Measurements from ENCODE around the gene NECAP2. TPM values are rescaled to one million over a fixed set of nuclear protein-coding genes. Genes with fewer than 3 reads are reported as not detected.
"Not testable (repeated sequence)": the region's sequence is repeated elsewhere in the genome, so short reads cannot be mapped to it uniquely, and the experiment has no call there.

Gene NECAP2
- total and polyA plus RNA-seq, 9 donors = 36.2 to 60.4 (median 51.9) TPM

- not testable (repeated sequence) for H3K36me3 ChIP-seq; H3K9me3 ChIP-seq; DNase-seq; H3K4me3 ChIP-seq; H3K27ac ChIP-seq; H3K4me1 ChIP-seq (ENCODE audit: insufficient read depth); H3K27me3 ChIP-seq
- WGBS, 3 donors = 65 to 78% (median 77%) methylated on average over 5 of the region's 5 CpGs
- intact Hi-C loops (cut with DNase I) = loop anchor here in 1 of 4 donors (10.0 kb wide), 1 partner anchor 53 kb away; the partner anchor contains the start of gene NECAP2
Observed at GRCh38 chr1:16497474-16497904, 57.0 kb downstream of the NECAP2 start.

DNA sequence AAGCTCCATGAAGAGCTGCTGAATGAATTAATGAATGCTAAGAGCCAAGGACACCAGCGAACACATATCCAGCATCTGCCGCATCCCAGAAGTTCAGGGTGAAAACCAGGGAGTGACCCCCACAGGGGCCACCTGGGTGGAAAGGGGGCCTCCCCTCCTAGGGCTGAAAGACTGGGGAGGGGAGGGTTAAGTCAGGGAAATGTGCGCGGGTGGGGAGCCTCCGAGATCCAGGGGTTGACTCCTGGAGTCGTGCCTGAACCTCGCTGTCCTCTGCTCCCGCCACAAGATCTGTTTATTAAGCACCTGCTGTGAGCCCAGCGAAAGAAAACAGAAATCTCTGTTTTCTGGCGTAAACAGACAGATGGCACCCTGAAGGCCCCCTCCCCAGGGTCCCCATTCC, 57.5 kb downstream of the NECAP2 start:
- H3K4me1 ChIP-seq (ENCODE audit: insufficient read depth); H3K27me3 ChIP-seq; H3K9me3 ChIP-seq; H3K36me3 ChIP-seq: not testable (repeated sequence)
- 19 to 26% (median 19%) methylated on average over 10 of the region's 10 CpGs for WGBS, 3 donors
- intact Hi-C loops (cut with DNase I) = loop anchor here in 1 of 4 donors (10.0 kb wide), 1 partner anchor 53 kb away; the partner anchor contains the start of gene NECAP2
- Histone ChIP-seq H3K27ac (peak overlapping the region; percentile 72 to 89), H3K4me3 (peak overlapping the region; percentile 82)
- peak in 1 of 5 donors; percentile 25 for DNase-seq

DNA sequence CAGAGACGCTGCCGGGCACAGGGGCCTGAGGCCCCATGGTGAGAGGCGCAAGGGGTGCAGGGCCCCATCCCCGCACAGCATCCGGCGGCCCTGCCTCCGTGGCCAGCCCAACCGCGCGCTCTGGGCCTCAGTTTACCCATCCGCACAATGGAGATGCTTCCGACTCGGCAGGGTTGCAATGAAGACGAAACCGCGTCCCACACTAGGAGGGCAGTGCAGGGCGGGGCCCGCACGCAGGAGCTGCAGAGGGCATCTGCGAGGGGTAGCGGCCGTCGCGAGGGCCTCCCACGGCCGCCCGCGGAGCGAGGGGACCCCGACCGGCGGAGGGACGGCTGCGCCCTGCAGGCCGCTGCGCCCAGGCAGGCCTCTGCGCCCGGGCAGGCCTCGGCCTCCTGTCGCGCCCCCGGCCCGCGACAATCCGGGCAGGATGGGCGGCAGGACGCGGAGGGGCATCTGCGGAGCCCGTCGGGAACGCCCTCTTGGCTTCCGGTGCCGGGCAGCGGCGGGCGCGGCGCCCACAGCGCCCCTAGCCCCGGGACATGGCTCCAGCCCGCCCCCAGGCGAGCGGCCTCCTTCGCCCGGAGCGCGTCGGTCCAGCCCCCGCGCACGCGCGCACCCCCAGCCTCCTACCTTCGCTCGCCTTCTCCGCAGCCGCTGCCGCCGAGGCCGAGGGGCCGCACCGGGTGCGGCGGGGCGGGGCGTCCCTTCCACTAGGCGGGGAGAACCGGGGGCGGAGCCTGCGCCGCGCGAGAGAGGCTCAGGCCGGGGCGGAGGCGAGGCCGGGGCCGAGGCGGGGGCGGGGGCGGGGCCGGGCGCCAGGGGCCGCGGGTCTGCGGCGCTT, 58.3 kb downstream of the NECAP2 start:
- TF ChIP-seq, protein P1, sequence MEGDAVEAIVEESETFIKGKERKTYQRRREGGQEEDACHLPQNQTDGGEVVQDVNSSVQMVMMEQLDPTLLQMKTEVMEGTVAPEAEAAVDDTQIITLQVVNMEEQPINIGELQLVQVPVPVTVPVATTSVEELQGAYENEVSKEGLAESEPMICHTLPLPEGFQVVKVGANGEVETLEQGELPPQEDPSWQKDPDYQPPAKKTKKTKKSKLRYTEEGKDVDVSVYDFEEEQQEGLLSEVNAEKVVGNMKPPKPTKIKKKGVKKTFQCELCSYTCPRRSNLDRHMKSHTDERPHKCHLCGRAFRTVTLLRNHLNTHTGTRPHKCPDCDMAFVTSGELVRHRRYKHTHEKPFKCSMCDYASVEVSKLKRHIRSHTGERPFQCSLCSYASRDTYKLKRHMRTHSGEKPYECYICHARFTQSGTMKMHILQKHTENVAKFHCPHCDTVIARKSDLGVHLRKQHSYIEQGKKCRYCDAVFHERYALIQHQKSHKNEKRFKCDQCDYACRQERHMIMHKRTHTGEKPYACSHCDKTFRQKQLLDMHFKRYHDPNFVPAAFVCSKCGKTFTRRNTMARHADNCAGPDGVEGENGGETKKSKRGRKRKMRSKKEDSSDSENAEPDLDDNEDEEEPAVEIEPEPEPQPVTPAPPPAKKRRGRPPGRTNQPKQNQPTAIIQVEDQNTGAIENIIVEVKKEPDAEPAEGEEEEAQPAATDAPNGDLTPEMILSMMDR (IDR thresholded peaks at IDR 0.05) = peak in 2 of 3 donors; percentile 25 to 46
- peak; percentile 54 for TF ChIP-seq POLR2A (IDR thresholded peaks at IDR 0.05)
- no peak for TF ChIP-seq EP300 (IDR thresholded peaks at IDR 0.05)
- Histone ChIP-seq H3K4me1 (ENCODE audit: insufficient read depth) (peaks cover 3% of the 10 kb centered on the region), H3K27me3 (no peaks in the 10 kb centered on the region), H3K36me3 (no peaks in the 10 kb centered on the region), H3K27ac (peak overlapping the region; percentile 72 to 89), H3K9me3 (no peaks in the 10 kb centered on the region), H3K4me3 (peak overlapping the region; percentile 82)
- DNase-seq = peak; percentile 91 to 96 (median 93)
- intact Hi-C loops (cut with DNase I) = loop anchor here in 1 of 4 donors (10.0 kb wide), 1 partner anchor 54 kb away; the partner anchor contains the start of gene NECAP2
- 0 to 1% (median 1%) methylated on average over 27 to 108 of the region's 108 CpGs for WGBS, 3 donors

DNA sequence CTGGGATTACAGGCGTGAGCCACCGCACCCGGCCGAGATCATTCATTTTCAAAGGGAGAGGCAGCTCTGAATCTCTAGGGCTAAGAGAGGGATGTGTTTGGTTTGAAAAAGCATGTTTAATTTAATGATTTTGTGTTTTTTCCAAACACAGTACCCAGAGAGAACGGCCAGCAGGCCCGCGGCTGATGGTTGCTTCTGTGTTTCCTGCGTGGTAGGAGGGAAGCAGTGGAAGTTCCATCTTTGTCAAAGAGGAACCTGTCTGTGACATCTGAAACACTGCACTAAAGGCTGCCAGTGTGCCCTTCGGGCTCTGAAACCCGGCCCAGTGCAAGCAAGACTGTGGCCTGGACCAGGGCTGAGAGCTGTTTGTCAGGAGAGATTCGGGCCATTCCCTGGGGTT, 59.9 kb downstream of the NECAP2 start:
- H3K36me3 ChIP-seq; H3K27ac ChIP-seq; H3K27me3 ChIP-seq; H3K9me3 ChIP-seq; H3K4me3 ChIP-seq; intact Hi-C loops (cut with DNase I); DNase-seq; H3K4me1 ChIP-seq (ENCODE audit: insufficient read depth): not testable (repeated sequence)
- 87 to 91% (median 88%) methylated on average over 11 of the region's 11 CpGs for WGBS, 3 donors

DNA sequence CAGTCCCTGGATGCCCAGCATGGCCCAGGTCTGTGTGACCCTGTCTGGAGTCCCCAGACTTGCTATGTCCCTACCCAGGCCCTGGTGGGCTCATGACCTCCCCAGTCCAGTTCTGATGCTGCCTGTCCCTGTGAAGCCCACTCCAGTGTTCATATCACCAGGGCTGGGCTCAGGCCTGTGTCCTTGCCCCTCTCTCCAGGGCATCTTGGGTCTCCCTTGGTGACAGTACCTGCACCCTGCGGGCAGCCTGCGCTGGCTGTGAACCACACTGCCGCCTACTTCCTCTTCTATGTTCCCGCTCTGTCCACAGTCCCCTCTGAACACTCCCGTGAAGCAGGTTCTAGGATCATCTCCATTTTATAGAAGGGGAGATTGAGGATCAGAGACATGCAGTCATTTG, 60.5 kb downstream of the NECAP2 start:
- DNase-seq; H3K4me1 ChIP-seq (ENCODE audit: insufficient read depth); H3K27me3 ChIP-seq; H3K4me3 ChIP-seq; H3K9me3 ChIP-seq; H3K27ac ChIP-seq; intact Hi-C loops (cut with DNase I); H3K36me3 ChIP-seq: not testable (repeated sequence)
- WGBS, 3 donors = 86 to 95% (median 95%) methylated on average over 5 of the region's 5 CpGs

DNA sequence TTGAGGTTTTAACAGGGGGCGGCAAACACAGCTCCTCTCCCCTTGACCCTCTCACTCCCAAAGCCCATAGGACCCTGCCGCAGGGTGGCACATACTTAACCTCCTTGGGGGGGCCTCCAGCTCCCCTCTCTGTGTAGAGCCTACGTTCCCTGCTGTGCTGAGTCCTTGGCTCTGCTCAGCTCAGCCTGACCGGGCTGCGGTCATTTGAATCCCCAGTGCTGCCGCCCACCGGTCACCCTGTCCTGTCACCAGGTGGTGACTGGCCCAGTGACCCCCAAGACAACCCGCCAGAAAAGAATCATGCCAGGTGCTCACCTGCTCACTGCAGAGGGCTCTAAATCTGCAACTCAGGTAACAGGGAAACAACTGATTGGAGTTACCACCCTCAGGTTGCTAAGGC, 60.9 kb downstream of the NECAP2 start:
- H3K9me3 ChIP-seq; H3K4me3 ChIP-seq; H3K27ac ChIP-seq; H3K4me1 ChIP-seq (ENCODE audit: insufficient read depth); H3K27me3 ChIP-seq; DNase-seq; intact Hi-C loops (cut with DNase I); H3K36me3 ChIP-seq: not testable (repeated sequence)
- 72 to 86% (median 75%) methylated on average over 7 to 8 of the region's 8 CpGs for WGBS, 3 donors

- H3K4me1 ChIP-seq (ENCODE audit: insufficient read depth) = no peaks in the 10 kb centered on the region
Observed at GRCh38 chr1:16503494-16503893, 63.0 kb downstream of the NECAP2 start.

DNA sequence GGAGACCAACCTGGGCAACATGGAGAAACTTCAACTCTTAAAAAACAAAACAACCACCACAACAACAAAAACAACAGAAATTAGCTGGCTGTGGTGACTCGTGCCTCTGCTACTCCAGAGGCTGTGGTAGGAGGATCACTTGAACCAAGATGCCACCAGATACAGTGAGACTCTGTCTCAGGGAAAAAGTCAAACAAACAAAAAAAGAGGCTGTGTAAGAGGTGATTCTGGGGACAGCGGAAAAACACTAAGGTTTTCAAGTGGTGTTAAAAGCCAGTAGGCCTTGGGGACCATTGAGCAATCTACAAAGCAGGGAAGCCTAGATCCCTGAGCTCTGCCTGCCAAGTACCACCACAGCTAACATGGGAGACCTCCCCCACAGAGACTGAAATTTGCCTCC, 65.3 kb downstream of the NECAP2 start:
- intact Hi-C loops (cut with DNase I); H3K9me3 ChIP-seq; DNase-seq; H3K36me3 ChIP-seq; H3K27ac ChIP-seq; H3K4me3 ChIP-seq; H3K4me1 ChIP-seq (ENCODE audit: insufficient read depth); H3K27me3 ChIP-seq: not testable (repeated sequence)
- 87 to 90% (median 90%) methylated on average over 2 of the region's 2 CpGs for WGBS, 3 donors

More at GRCh38 chr1:16503494-16503893, 63.0 kb downstream of the NECAP2 start:
- Histone ChIP-seq H3K4me3 (no peak overlapping the region), H3K27ac (no peak overlapping the region), H3K27me3 (no peaks in the 10 kb centered on the region), H3K9me3 (no peaks in the 10 kb centered on the region), H3K36me3 (no peaks in the 10 kb centered on the region)
- no peak for DNase-seq
- no peak for TF ChIP-seq EP300 (IDR thresholded peaks at IDR 0.05)
- no peak for TF ChIP-seq POLR2A (IDR thresholded peaks at IDR 0.05)
- TF ChIP-seq, protein P1 (IDR thresholded peaks at IDR 0.05) = no peak
- WGBS, 3 donors = 70 to 79% (median 77%) methylated on average over 2 of the region's 2 CpGs
- intact Hi-C loops (cut with DNase I) = no loop called here

DNA sequence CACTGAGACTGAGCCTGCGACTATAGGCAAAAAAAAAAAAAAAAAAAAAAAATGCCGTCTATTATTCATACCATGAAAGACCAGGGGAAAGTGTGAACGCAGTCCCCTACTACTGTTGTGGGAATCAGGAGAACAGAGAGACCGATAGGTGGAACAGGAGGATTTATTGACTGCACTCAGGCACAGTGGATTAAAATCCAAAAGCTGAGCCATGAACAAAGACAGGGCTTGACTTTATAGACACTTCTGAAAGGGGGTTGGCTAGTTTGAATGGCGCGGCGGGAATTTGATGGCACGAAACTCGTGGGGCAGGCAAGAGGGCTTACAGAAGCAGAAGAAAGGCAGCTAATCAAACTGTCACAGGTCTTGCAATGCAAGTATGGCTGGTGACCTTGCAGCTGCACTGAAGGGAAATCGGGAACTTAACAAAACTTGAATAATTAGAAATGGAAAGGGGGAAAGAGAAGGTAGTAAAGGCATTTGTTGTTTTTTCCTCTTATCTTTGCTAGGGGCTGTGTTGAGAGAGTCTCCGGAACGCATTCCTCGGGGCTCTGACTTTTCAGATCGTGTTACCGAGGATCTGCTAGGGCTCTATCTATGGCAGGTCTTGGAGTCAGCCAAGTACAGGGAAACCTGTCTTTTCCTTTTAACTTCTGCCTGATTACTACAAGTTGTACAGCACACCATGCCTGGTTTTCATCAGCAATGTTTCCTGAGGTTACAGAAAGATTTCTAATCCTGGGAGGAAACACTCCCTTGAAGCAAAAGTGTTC, 66.0 kb downstream of the NECAP2 start:
- H3K4me1 ChIP-seq (ENCODE audit: insufficient read depth); H3K27ac ChIP-seq; H3K27me3 ChIP-seq; intact Hi-C loops (cut with DNase I); DNase-seq; H3K36me3 ChIP-seq; H3K4me3 ChIP-seq; H3K9me3 ChIP-seq: not testable (repeated sequence)
- 50 to 57% (median 52%) methylated on average over 15 of the region's 15 CpGs for WGBS, 3 donors

Data from ovary (tissue), 9 donors.